ENCODE measurements around the gene ITIH5. TPM values are rescaled to one million over a fixed set of nuclear protein-coding genes. Genes with fewer than 3 reads are reported as not detected.

ITIH5 gene
- total and polyA plus RNA-seq, 2 donors from 2014 or later = 13.1 to 23.3 TPM

DNA sequence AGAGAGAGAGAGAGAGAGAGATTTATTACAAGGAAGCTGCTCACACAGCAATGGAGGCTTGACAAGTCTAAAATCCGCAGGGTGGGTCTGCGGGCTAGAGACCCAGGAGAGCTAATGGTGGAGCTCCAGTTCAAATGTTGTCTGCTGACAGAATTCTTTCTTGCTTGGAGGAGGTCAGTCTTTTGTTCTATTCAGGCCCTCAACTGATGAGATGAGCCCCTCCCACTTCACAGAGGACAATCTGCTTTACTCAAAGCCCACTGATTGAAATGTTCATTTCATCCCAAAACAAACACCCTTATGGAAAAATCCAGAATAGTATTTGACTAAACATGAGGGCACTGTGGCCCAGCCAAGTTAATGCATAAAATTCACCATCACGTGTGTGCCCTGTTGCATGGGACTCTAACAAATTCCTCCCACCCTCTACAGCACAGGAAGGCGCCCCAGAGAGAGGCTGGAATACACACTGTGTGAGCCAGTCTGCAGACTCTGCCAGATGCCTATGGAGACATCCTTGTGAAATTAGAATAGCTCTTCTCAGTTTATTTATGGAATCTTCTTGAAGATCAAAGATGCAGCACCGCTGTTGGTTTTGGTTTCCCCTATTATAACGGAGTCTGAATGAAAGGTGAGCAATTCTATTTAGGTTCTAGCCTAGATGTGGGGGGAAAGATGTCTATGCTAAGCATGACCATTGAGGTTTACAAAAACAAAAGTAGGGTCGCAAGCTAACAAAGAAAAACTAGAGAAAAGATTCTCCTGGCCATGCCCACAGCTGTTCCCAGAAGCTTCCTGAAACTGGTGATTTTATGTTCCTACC is 132.9 kb downstream of the ITIH5 start:
- Histone ChIP-seq H3K9me3 (ENCODE audit: control insufficient read depth in 2 of 3, insufficient read depth in 1 of 3, low read length in 3 of 3) (peaks cover 0 to 6% (median 2%) of the 10 kb centered on the region in 3 donors), H3K4me1 (ENCODE audit: control insufficient read depth in 2 of 3, insufficient read depth in 2 of 3, low read depth in 1 of 3, low read length in 3 of 3) (no peaks in the 10 kb centered on the region), H3K9ac (ENCODE audit: low read length in 3 of 3) (no peak overlapping the region), H3K36me3 (ENCODE audit: control insufficient read depth in 2 of 3, insufficient read depth in 3 of 3, low read length in 3 of 3) (no peaks in the 10 kb centered on the region), H3K4me3 (ENCODE audit: low read length in 3 of 3) (no peak overlapping the region), H3K27me3 (ENCODE audit: control insufficient read depth, insufficient read depth, low read length) (no peaks in the 10 kb centered on the region), H3K27ac (ENCODE audit: low read depth in 2 of 2, low read length in 2 of 2) (no peak overlapping the region)
- DNase-seq = no peak
- FAIRE-seq = no peak
- no peak for TF ChIP-seq CTCF (IDR thresholded peaks at IDR 0.05; ENCODE audit: borderline replicate concordance, extremely low read depth, insufficient read depth)
- intact Hi-C loops (cut with DNase I) = no loop called here

- H3K4me1 ChIP-seq (ENCODE audit: control insufficient read depth in 2 of 3, insufficient read depth in 2 of 3, low read depth in 1 of 3, low read length in 3 of 3) = no peaks in the 10 kb centered on the region
- H3K4me3 ChIP-seq (ENCODE audit: low read length in 3 of 3) = no peak overlapping the region
- H3K27ac ChIP-seq (ENCODE audit: low read depth in 2 of 2, low read length in 2 of 2) = no peak overlapping the region
- FAIRE-seq (no peak), DNase-seq (peak in 4 of 5 donors; percentile 84 to 91 (median 87))
- H3K27me3 ChIP-seq (ENCODE audit: control insufficient read depth, insufficient read depth, low read length) = no peaks in the 10 kb centered on the region
- no peaks in the 10 kb centered on the region for H3K36me3 ChIP-seq (ENCODE audit: control insufficient read depth in 2 of 3, insufficient read depth in 3 of 3, low read length in 3 of 3)
- no peak overlapping the region for H3K9ac ChIP-seq (ENCODE audit: low read length in 3 of 3)
- intact Hi-C loops (cut with DNase I) = no loop called here
- H3K9me3 ChIP-seq (ENCODE audit: control insufficient read depth in 2 of 3, insufficient read depth in 1 of 3, low read length in 3 of 3) = no peaks in the 10 kb centered on the region
- TF ChIP-seq CTCF (IDR thresholded peaks at IDR 0.05; ENCODE audit: borderline replicate concordance, extremely low read depth, insufficient read depth) = no peak
These were observed 133.9 kb downstream of the ITIH5 start for GRCh38 chr10:7532723-7533498.

DNA sequence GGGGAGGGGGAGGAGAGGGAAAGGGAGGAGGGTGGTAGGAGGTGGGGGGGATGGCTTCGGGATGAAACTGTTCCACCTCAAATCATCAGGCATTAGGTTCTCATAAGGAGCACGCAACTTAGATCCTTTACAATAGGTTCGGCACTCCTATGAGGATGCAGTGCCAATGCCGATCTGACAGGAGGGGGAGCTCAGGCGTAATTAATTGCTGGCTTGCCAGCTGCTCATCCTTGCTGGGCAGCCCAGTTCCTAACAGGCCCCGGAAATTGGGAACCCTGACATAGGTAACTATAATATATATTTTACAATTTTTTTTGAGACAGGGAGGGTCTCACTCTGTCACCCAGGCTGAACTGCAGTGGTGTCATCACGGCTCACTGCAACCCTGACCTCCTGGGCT is 137.1 kb downstream of the ITIH5 start:
- peak; percentile 57 for TF ChIP-seq CTCF (IDR thresholded peaks at IDR 0.05; ENCODE audit: borderline replicate concordance, extremely low read depth, insufficient read depth)
- DNase-seq = peak in 3 of 5 donors; percentile 26 to 55 (median 44)
- intact Hi-C loops (cut with DNase I) = loop anchor here (5.0 kb wide), 1 partner anchor 158 kb away; no protein-coding TSS in a partner anchor
- H3K9ac ChIP-seq (ENCODE audit: low read length in 3 of 3) = no peak overlapping the region
- H3K9me3 ChIP-seq (ENCODE audit: control insufficient read depth in 2 of 3, insufficient read depth in 1 of 3, low read length in 3 of 3) = no peaks in the 10 kb centered on the region
- no peaks in the 10 kb centered on the region for H3K4me1 ChIP-seq (ENCODE audit: control insufficient read depth in 2 of 3, insufficient read depth in 2 of 3, low read depth in 1 of 3, low read length in 3 of 3)
- H3K36me3 ChIP-seq (ENCODE audit: control insufficient read depth in 2 of 3, insufficient read depth in 3 of 3, low read length in 3 of 3) = no peaks in the 10 kb centered on the region
- peaks cover 2% of the 10 kb centered on the region for H3K27me3 ChIP-seq (ENCODE audit: control insufficient read depth, insufficient read depth, low read length)
- no peak overlapping the region for H3K4me3 ChIP-seq (ENCODE audit: low read length in 3 of 3)
- FAIRE-seq = no peak
- no peak overlapping the region for H3K27ac ChIP-seq (ENCODE audit: low read depth in 2 of 2, low read length in 2 of 2)
